Measurements from ENCODE around the gene MICAL3.

DNA sequence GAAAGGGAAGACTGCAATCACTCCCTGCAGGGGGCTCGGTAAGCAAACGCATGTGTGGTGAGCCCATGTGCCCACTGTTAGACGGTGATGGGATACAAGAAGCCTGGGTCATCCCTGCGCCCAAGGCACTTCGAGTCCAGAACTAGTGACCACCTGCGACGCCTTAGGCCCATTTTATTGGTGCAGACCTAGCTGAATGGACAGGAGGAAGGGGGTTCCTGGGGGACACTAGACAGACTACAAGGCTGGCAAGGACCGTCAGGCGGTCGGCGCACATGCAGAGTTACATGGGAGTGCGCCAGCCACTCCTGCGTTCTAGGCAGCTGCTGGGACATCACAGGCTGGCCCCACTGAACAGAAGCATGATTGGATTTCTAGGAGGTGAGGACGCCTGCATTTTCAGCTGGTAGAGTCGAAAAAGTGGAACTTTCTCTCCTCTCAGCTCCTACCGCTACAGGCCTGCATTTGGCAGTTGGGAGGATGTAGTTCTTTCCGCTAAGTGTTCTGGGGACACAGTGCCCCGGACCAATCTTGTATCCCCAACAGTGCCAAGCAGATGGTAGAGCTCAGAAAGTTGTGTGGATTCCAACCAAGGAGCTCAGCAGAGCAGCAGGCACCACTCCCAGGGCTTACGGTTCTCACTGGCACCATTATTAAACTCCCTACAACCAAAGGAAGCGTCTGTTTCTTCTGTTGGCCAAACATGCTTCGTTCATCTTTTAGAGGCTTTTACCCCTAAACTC lies 285.8 kb downstream of the MICAL3 start:
- TF ChIP-seq, protein P1, sequence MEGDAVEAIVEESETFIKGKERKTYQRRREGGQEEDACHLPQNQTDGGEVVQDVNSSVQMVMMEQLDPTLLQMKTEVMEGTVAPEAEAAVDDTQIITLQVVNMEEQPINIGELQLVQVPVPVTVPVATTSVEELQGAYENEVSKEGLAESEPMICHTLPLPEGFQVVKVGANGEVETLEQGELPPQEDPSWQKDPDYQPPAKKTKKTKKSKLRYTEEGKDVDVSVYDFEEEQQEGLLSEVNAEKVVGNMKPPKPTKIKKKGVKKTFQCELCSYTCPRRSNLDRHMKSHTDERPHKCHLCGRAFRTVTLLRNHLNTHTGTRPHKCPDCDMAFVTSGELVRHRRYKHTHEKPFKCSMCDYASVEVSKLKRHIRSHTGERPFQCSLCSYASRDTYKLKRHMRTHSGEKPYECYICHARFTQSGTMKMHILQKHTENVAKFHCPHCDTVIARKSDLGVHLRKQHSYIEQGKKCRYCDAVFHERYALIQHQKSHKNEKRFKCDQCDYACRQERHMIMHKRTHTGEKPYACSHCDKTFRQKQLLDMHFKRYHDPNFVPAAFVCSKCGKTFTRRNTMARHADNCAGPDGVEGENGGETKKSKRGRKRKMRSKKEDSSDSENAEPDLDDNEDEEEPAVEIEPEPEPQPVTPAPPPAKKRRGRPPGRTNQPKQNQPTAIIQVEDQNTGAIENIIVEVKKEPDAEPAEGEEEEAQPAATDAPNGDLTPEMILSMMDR (IDR thresholded peaks at IDR 0.05; ENCODE audit: low read length): no peak
- no peak for TF ChIP-seq EZH2 (IDR thresholded peaks at IDR 0.05; ENCODE audit: borderline replicate concordance, low read length)
